ENCODE results near the gene LIPM.

DNA sequence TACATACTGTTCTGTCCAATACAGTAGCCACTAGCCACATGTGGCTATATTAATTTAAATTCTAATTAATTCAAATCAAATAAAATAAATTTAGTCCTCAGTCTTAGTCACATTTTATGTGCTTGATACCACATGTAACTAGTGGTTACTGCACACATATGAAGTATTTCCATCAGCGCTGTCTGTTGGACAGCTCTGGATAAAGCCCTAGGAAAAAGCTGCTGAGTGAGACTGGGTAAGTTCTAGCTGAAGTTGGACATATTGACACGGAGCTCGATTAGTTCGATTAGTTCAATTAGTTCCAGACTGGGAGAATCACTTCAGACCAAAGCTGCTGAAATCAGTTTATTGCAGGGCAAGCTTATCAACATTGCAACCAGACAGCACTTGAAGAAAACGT, 15.1 kb upstream of the LIPM start:
- TF ChIP-seq, protein P1, sequence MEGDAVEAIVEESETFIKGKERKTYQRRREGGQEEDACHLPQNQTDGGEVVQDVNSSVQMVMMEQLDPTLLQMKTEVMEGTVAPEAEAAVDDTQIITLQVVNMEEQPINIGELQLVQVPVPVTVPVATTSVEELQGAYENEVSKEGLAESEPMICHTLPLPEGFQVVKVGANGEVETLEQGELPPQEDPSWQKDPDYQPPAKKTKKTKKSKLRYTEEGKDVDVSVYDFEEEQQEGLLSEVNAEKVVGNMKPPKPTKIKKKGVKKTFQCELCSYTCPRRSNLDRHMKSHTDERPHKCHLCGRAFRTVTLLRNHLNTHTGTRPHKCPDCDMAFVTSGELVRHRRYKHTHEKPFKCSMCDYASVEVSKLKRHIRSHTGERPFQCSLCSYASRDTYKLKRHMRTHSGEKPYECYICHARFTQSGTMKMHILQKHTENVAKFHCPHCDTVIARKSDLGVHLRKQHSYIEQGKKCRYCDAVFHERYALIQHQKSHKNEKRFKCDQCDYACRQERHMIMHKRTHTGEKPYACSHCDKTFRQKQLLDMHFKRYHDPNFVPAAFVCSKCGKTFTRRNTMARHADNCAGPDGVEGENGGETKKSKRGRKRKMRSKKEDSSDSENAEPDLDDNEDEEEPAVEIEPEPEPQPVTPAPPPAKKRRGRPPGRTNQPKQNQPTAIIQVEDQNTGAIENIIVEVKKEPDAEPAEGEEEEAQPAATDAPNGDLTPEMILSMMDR (IDR thresholded peaks at IDR 0.05): no peak
- TF ChIP-seq POLR2AphosphoS5 (IDR thresholded peaks at IDR 0.05): no peak
- TF ChIP-seq POLR2A (IDR thresholded peaks at IDR 0.05): no peak

All from suprapubic skin (tissue), 4 donors.